ENCODE results near the gene PRAMEF20. TPM values are rescaled to one million over a fixed set of nuclear protein-coding genes. Genes with fewer than 3 reads are reported as not detected.
"Not testable (repeated sequence)": the region's sequence is repeated elsewhere in the genome, so short reads cannot be mapped to it uniquely, and the experiment has no call there.

The PRAMEF20 gene
- total RNA-seq, 5 donors from 2014 or later (not counting 1 experiment from before 2014, with no cell fraction given), result not detected

DNA sequence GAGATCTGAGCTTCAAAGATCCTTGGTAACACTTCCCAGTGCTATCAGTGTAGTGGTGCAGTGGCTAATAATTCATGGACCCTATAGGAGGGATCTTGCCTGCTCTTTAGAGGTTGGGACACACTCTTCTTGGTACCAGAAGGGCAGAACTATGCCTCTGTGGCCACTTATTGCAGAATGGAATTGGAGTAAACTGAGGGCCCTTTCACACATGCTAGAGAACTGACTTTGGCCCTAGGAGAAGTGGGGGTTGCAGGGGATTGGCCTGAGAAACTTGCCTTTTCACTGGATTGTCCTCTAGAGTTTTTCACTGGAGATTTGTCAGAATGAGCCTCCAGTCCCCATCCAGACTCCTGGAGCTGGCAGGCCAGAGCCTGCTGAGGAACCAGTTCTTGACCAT, 20.9 kb upstream of the PRAMEF20 start, which contains the start of gene PRAMEF17:
Gene PRAMEF17, plus strand, starts transcription at position 301 of the 400 bp plus-strand sequence. Its CDS starts 26 bp downstream, at position 327.
- H3K27me3 ChIP-seq (replicated peaks in 1 of 2; ENCODE audit: control insufficient read depth in 2 of 2, extremely low read depth in 1 of 2, insufficient read depth in 2 of 2, low read length in 1 of 2); H3K27ac Mint-ChIP-seq; H3K4me1 Mint-ChIP-seq; H3K9me3 ChIP-seq; H3K36me3 Mint-ChIP-seq; H3K9me3 Mint-ChIP-seq; POLR2A ChIA-PET; H3K27ac ChIP-seq (ENCODE audit: low read length); H3K4me3 Mint-ChIP-seq; ATAC-seq (replicated peaks in 1 of 4); H3K36me3 ChIP-seq (ENCODE audit: control insufficient read depth in 2 of 2, extremely low read depth in 1 of 2, insufficient read depth in 1 of 2, low read length in 1 of 2); H3K4me1 ChIP-seq (ENCODE audit: control insufficient read depth in 1 of 2, extremely low read depth in 1 of 2, insufficient read depth in 2 of 2, low read length in 2 of 2); CTCF ChIA-PET; DNase-seq; H3K27me3 Mint-ChIP-seq; H3K4me3 ChIP-seq (ENCODE audit: control insufficient read depth in 1 of 2, extremely low read depth in 1 of 2, low read length in 1 of 2): not testable (repeated sequence)

DNA sequence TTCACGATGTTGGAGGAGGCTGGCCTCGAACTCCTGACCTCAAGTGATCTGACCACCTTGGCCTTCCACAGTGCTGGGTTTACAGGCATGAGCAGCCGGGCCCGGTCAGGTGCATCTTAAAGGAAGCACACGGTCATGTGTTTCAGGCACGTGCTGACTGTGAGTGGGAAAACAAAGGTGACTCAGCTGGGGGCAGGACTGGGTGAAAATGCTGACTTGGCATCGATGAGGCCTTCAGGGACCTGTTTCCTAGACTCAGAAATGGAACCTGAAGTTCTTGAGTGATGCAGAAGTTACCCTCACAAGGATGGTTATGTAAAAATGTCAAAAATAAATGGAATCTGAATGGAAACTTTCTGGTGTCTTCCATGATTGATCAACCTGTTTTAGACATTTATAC, 17.2 kb upstream of the PRAMEF20 start:
- 70% methylated on average over 5 of the region's 7 CpGs for WGBS (ENCODE audit: insufficient coverage)
- H3K4me3 Mint-ChIP-seq; H3K27ac ChIP-seq (ENCODE audit: low read length); CTCF ChIA-PET; H3K36me3 Mint-ChIP-seq; H3K4me3 ChIP-seq (ENCODE audit: control insufficient read depth in 1 of 2, extremely low read depth in 1 of 2, low read length in 1 of 2); ATAC-seq (replicated peaks in 1 of 4); H3K27ac Mint-ChIP-seq; H3K9me3 ChIP-seq; H3K27me3 Mint-ChIP-seq; H3K27me3 ChIP-seq (replicated peaks in 1 of 2; ENCODE audit: control insufficient read depth in 2 of 2, extremely low read depth in 1 of 2, insufficient read depth in 2 of 2, low read length in 1 of 2); POLR2A ChIA-PET; H3K9me3 Mint-ChIP-seq; H3K4me1 Mint-ChIP-seq; DNase-seq; H3K4me1 ChIP-seq (ENCODE audit: control insufficient read depth in 1 of 2, extremely low read depth in 1 of 2, insufficient read depth in 2 of 2, low read length in 2 of 2); H3K36me3 ChIP-seq (ENCODE audit: control insufficient read depth in 2 of 2, extremely low read depth in 1 of 2, insufficient read depth in 1 of 2, low read length in 1 of 2): not testable (repeated sequence)

DNA sequence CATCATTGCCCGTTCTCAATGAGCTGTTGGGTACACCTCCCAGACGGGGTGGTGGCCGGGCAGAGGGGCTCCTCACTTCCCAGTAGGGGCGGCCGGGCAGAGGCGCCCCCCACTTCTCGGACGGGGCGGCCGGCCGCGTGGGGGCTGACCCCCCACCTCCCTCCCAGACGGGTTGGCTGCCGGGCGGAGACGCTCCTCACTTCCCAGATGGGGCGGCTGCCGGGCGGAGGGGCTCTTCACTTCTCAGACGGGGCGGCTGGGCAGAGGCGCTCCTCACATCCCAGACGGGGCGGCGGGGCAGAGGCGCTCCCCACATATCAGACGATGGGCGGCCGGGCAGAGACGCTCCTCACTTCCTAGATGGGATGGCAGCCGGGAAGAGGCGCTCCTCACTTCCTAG, 15.5 kb upstream of the PRAMEF20 start:
- WGBS (ENCODE audit: insufficient coverage), result 95% methylated on average over 7 of the region's 32 CpGs
- H3K4me3 ChIP-seq (ENCODE audit: control insufficient read depth in 1 of 2, extremely low read depth in 1 of 2, low read length in 1 of 2); H3K9me3 ChIP-seq; H3K9me3 Mint-ChIP-seq; CTCF ChIA-PET; H3K27me3 ChIP-seq (replicated peaks in 1 of 2; ENCODE audit: control insufficient read depth in 2 of 2, extremely low read depth in 1 of 2, insufficient read depth in 2 of 2, low read length in 1 of 2); POLR2A ChIA-PET; H3K36me3 Mint-ChIP-seq; DNase-seq; H3K27ac Mint-ChIP-seq; H3K4me3 Mint-ChIP-seq; H3K36me3 ChIP-seq (ENCODE audit: control insufficient read depth in 2 of 2, extremely low read depth in 1 of 2, insufficient read depth in 1 of 2, low read length in 1 of 2); H3K27me3 Mint-ChIP-seq; H3K4me1 Mint-ChIP-seq; H3K4me1 ChIP-seq (ENCODE audit: control insufficient read depth in 1 of 2, extremely low read depth in 1 of 2, insufficient read depth in 2 of 2, low read length in 2 of 2); ATAC-seq (replicated peaks in 1 of 4); H3K27ac ChIP-seq (ENCODE audit: low read length): not testable (repeated sequence)

DNA sequence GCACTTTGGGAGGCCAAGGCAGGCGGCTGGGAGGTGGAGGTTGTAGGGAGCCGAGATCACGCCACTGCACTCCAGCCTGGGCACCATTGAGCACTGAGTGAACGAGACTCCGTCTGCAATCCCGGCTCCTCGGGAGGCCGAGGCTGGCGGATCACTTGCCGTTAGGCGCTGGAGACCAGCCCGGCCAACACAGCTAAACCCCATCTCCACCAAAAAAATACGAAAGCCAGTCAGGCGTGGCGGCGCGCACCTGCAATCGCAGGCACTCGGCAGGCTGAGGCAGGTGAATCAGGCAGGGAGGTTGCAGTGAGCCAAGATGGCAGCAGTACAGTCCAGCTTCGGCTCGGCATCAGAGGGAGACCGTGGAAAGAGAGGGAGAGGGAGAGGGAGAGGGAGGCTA, 14.9 kb upstream of the PRAMEF20 start:
- H3K9me3 Mint-ChIP-seq; H3K4me1 Mint-ChIP-seq; ATAC-seq (replicated peaks in 1 of 4); H3K9me3 ChIP-seq; H3K36me3 ChIP-seq (ENCODE audit: control insufficient read depth in 2 of 2, extremely low read depth in 1 of 2, insufficient read depth in 1 of 2, low read length in 1 of 2); H3K27me3 Mint-ChIP-seq; H3K27ac ChIP-seq (ENCODE audit: low read length); H3K4me3 ChIP-seq (ENCODE audit: control insufficient read depth in 1 of 2, extremely low read depth in 1 of 2, low read length in 1 of 2); CTCF ChIA-PET; H3K4me1 ChIP-seq (ENCODE audit: control insufficient read depth in 1 of 2, extremely low read depth in 1 of 2, insufficient read depth in 2 of 2, low read length in 2 of 2); H3K27me3 ChIP-seq (replicated peaks in 1 of 2; ENCODE audit: control insufficient read depth in 2 of 2, extremely low read depth in 1 of 2, insufficient read depth in 2 of 2, low read length in 1 of 2); DNase-seq; POLR2A ChIA-PET; H3K4me3 Mint-ChIP-seq; H3K27ac Mint-ChIP-seq; H3K36me3 Mint-ChIP-seq: not testable (repeated sequence)
- 91% methylated on average over 11 of the region's 22 CpGs for WGBS (ENCODE audit: insufficient coverage)

DNA sequence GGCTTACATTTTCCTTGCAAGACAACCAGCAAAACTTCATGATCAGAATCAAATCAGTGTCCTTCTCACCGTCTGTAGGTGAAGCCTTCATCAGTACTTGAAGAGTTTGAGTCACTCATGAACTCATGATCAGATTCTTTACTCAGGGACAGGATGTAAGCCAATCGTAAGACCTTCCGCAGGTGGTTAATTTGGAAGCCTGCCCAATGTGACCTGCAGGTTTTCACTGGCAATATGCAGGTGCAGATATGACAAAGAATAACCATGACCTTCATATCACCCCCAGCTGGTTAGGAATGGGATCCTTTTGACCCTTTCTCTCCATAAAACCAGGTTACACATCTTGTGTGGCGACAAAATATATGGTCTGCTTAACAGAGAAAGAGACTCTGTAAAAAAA, 2.4 kb upstream of the PRAMEF20 start:
- CTCF ChIA-PET, result no interaction called here
- Histone ChIP-seq H3K4me3 (ENCODE audit: control insufficient read depth in 1 of 2, extremely low read depth in 1 of 2, low read length in 1 of 2) (no peak overlapping the region), H3K27me3 (replicated peaks in 1 of 2; ENCODE audit: control insufficient read depth in 2 of 2, extremely low read depth in 1 of 2, insufficient read depth in 2 of 2, low read length in 1 of 2) (peaks cover 0 to 2% of the 10 kb centered on the region in 2 experiments), H3K27ac (ENCODE audit: low read length) (no peak overlapping the region), H3K36me3 (ENCODE audit: control insufficient read depth in 2 of 2, extremely low read depth in 1 of 2, insufficient read depth in 1 of 2, low read length in 1 of 2) (no peaks in the 10 kb centered on the region), H3K9me3 (no peaks in the 10 kb centered on the region), H3K4me1 (ENCODE audit: control insufficient read depth in 1 of 2, extremely low read depth in 1 of 2, insufficient read depth in 2 of 2, low read length in 2 of 2) (no peaks in the 10 kb centered on the region)
- Mint-ChIP-seq H3K4me3 (no peak overlapping the region), H3K27me3 (peaks cover 3 to 16% of the 10 kb centered on the region in 2 donors), H3K4me1 (no peaks in the 10 kb centered on the region), H3K9me3 (peaks cover 0 to 6% (median 5%) of the 10 kb centered on the region in 3 donors), H3K36me3 (no peaks in the 10 kb centered on the region), H3K27ac (no peak overlapping the region)
- DNase-seq (no peak), ATAC-seq (replicated peaks in 1 of 4) (no peak)
- POLR2A ChIA-PET, result no interaction called here
- WGBS (ENCODE audit: insufficient coverage), result 64% methylated on average over 3 of the region's 4 CpGs

DNA sequence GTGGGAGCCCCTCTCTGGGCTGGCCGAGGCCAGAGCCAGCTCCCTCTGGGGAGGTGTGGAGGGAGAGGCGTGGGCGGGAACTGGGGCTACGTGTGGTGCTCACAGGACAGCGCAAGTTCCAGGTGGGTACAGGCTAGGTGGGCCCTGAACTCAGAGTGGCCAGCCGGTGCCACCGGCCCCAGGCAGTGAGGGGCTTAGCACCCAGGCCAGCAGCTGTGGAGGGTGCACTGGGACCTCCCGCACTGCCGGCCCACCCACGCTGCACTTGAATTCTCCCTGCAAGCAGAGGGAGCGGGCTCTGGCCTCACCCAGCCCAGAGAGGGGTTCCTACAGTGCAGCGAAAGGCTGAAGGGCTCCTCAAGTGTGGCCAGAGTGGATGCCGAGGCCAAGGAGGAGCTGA, 20.2 kb downstream of the PRAMEF20 start:
- Mint-ChIP-seq H3K4me3 (no peak overlapping the region), H3K27ac (no peak overlapping the region), H3K9me3 (no peaks in the 10 kb centered on the region), H3K27me3 (peaks cover 3 to 11% of the 10 kb centered on the region in 2 donors), H3K4me1 (no peaks in the 10 kb centered on the region), H3K36me3 (no peaks in the 10 kb centered on the region)
- ATAC-seq (replicated peaks in 1 of 4), result no peak
- ChIA-PET POLR2A (no interaction called here), CTCF (no interaction called here)
- H3K36me3 ChIP-seq (ENCODE audit: control insufficient read depth in 2 of 2, extremely low read depth in 1 of 2, insufficient read depth in 1 of 2, low read length in 1 of 2), result no peaks in the 10 kb centered on the region
- no peak overlapping the region for H3K4me3 ChIP-seq (ENCODE audit: control insufficient read depth in 1 of 2, extremely low read depth in 1 of 2, low read length in 1 of 2)
- no peaks in the 10 kb centered on the region for H3K4me1 ChIP-seq (ENCODE audit: control insufficient read depth in 1 of 2, extremely low read depth in 1 of 2, insufficient read depth in 2 of 2, low read length in 2 of 2)
- no peak for DNase-seq
- H3K9me3 ChIP-seq, result no peaks in the 10 kb centered on the region
- H3K27ac ChIP-seq (ENCODE audit: low read length), result no peak overlapping the region
- peaks cover 0 to 9% of the 10 kb centered on the region in 2 experiments for H3K27me3 ChIP-seq (replicated peaks in 1 of 2; ENCODE audit: control insufficient read depth in 2 of 2, extremely low read depth in 1 of 2, insufficient read depth in 2 of 2, low read length in 1 of 2)
- 86% methylated on average over 13 of the region's 13 CpGs for WGBS (ENCODE audit: insufficient coverage)

DNA sequence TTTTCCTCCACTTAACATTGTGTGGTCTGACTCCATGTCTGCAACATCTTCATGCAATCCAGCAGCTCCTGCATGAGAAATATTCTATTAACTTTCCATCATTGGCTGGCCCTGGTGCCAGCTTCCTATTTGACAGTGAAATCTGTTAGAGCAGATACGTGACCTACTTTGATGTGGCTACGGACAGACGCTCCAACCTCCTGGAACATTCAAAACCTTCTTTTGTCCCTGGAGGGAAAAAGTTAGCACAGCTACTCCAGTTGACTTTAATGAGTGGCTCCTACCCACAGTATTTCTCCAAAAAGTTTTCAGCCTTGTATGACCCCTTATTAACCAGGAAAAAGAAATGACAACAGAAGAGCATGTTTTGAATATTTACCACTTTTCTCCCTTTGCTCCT, 22.0 kb downstream of the PRAMEF20 start:
- POLR2A ChIA-PET, result no interaction called here
- ATAC-seq (replicated peaks in 1 of 4), result no peak
- Mint-ChIP-seq H3K4me1 (no peaks in the 10 kb centered on the region), H3K27me3 (peaks cover 7 to 13% of the 10 kb centered on the region in 2 donors), H3K4me3 (no peak overlapping the region), H3K27ac (no peak overlapping the region), H3K9me3 (no peaks in the 10 kb centered on the region), H3K36me3 (no peaks in the 10 kb centered on the region)
- Histone ChIP-seq H3K4me3 (ENCODE audit: control insufficient read depth in 1 of 2, extremely low read depth in 1 of 2, low read length in 1 of 2) (no peak overlapping the region), H3K27ac (ENCODE audit: low read length) (no peak overlapping the region), H3K4me1 (ENCODE audit: control insufficient read depth in 1 of 2, extremely low read depth in 1 of 2, insufficient read depth in 2 of 2, low read length in 2 of 2) (no peaks in the 10 kb centered on the region), H3K36me3 (ENCODE audit: control insufficient read depth in 2 of 2, extremely low read depth in 1 of 2, insufficient read depth in 1 of 2, low read length in 1 of 2) (no peaks in the 10 kb centered on the region), H3K9me3 (no peaks in the 10 kb centered on the region), H3K27me3 (replicated peaks in 1 of 2; ENCODE audit: control insufficient read depth in 2 of 2, extremely low read depth in 1 of 2, insufficient read depth in 2 of 2, low read length in 1 of 2) (peaks cover 0 to 16% of the 10 kb centered on the region in 2 experiments)
- CTCF ChIA-PET, result no interaction called here
- no peak for DNase-seq
- whole genome bisulfite sequencing (ENCODE audit: insufficient coverage), result no CpG with 5 or more reads among the region's 3 CpGs

All from T-cell (primary cell).